Activated naive CD8-positive, alpha-beta T cell treated with anti-CD3 and anti-CD28 coated beads, Interleukin-2, amount 10 ng/mL, durations not matched to agents 7 days and 5 days (primary cell): ENCODE measurements around the gene SMG7. TPM values are rescaled to one million over a fixed set of nuclear protein-coding genes. Genes with fewer than 3 reads are reported as not detected.
A peak's percentile ranks its signal among the peaks of the same experiment; 100 is the strongest.

Source experiments
- ATAC-seq: fragments of 150-1000 bp; cut with Tn5 transposase; one replicate; pipeline ENCODE4 v1.10.0; 2021; ENCODE audit warnings: low read depth, moderate library complexity
- POLR2A ChIA-PET: fragments of 350-600 bp; sonication (Branson Sonifier 250); formaldehyde crosslinking; loops from one replicate; lab custom pipeline; 2021; ENCODE audit warnings: antibody characterized with exemption; lab: Charles Lee
- DNase-seq: peaks from one replicate; pipeline ENCODE4 v3.0.0; 2021
- H3K27ac Mint-ChIP-seq: one replicate; pipeline ENCODE4 v1.8.0; 2022; ENCODE audit warnings: mild to moderate bottlenecking, mixed read lengths
- H3K27me3 Mint-ChIP-seq: one replicate; pipeline ENCODE4 v1.8.0; 2022; ENCODE audit warnings: mild to moderate bottlenecking, moderate library complexity, mixed read lengths
- H3K36me3 Mint-ChIP-seq: one replicate; pipeline ENCODE4 v1.8.0; 2021; ENCODE audit warnings: mild to moderate bottlenecking, mixed read lengths
- H3K4me1 Mint-ChIP-seq: one replicate; pipeline ENCODE4 v1.8.0; 2021; ENCODE audit warnings: mixed read lengths
- H3K4me3 Mint-ChIP-seq: one replicate; pipeline ENCODE4 v1.8.0; 2022; ENCODE audit warnings: mild to moderate bottlenecking, moderate library complexity, mixed read lengths
- H3K9me3 Mint-ChIP-seq: one replicate; pipeline ENCODE4 v1.8.0; 2021; ENCODE audit warnings: mixed read lengths
- total RNA-seq, 2 experiments: library from RNA; stranded (reverse); gene quantifications; one replicate each; pipeline ENCODE4 v1.2.3, GENCODE V29; 2021

SMG7 gene
- total RNA-seq, 2 experiments from 2014 or later, result 73.6 to 76.0 TPM

- Mint-ChIP-seq H3K36me3 (peaks cover 4% of the 10 kb centered on the region), H3K27me3 (peaks cover 11% of the 10 kb centered on the region), H3K27ac (no peak overlapping the region), H3K4me1 (peaks cover 16% of the 10 kb centered on the region), H3K4me3 (peak overlapping the region; percentile 7), H3K9me3 (no peaks in the 10 kb centered on the region)
- ATAC-seq (no peak), DNase-seq (no peak)
- POLR2A ChIA-PET, result no interaction called here
Observed at GRCh38 chr1:183597656-183598347, 125.5 kb downstream of the SMG7 start.

GRCh38 chr1:183598386-183598785 is 126.1 kb downstream of the SMG7 start:
- no peak overlapping the region for H3K27ac Mint-ChIP-seq
- POLR2A ChIA-PET, result no interaction called here
- peak; percentile 63 for ATAC-seq
- H3K27me3 Mint-ChIP-seq, result peaks cover 11% of the 10 kb centered on the region
- peaks cover 4% of the 10 kb centered on the region for H3K36me3 Mint-ChIP-seq
- no peaks in the 10 kb centered on the region for H3K9me3 Mint-ChIP-seq
- peaks cover 16% of the 10 kb centered on the region for H3K4me1 Mint-ChIP-seq
- no peak for DNase-seq
- H3K4me3 Mint-ChIP-seq, result peak overlapping the region; percentile 7

- peaks cover 24% of the 10 kb centered on the region for H3K4me1 Mint-ChIP-seq
- DNase-seq (no peak), ATAC-seq (no peak)
- peaks cover 18% of the 10 kb centered on the region for H3K27me3 Mint-ChIP-seq
- H3K4me3 Mint-ChIP-seq, result no peak overlapping the region
- H3K9me3 Mint-ChIP-seq, result no peaks in the 10 kb centered on the region
- no peak overlapping the region for H3K27ac Mint-ChIP-seq
- POLR2A ChIA-PET, result no interaction called here
- peaks cover 4% of the 10 kb centered on the region for H3K36me3 Mint-ChIP-seq
Observed at GRCh38 chr1:183600136-183600535, 127.8 kb downstream of the SMG7 start.

- H3K27ac Mint-ChIP-seq, result no peak overlapping the region
- peaks cover 26% of the 10 kb centered on the region for H3K4me1 Mint-ChIP-seq
- POLR2A ChIA-PET, result no interaction called here
- H3K36me3 Mint-ChIP-seq, result peaks cover 4% of the 10 kb centered on the region
- no peak overlapping the region for H3K4me3 Mint-ChIP-seq
- DNase-seq (no peak), ATAC-seq (no peak)
- H3K9me3 Mint-ChIP-seq, result no peaks in the 10 kb centered on the region
- H3K27me3 Mint-ChIP-seq, result peaks cover 15% of the 10 kb centered on the region
Observed at GRCh38 chr1:183600634-183601033, 128.3 kb downstream of the SMG7 start.

GRCh38 chr1:183602510-183602909 is 130.2 kb downstream of the SMG7 start:
- ATAC-seq (no peak), DNase-seq (no peak)
- Mint-ChIP-seq H3K4me3 (no peak overlapping the region), H3K36me3 (peaks cover 4% of the 10 kb centered on the region), H3K27ac (no peak overlapping the region), H3K9me3 (no peaks in the 10 kb centered on the region), H3K27me3 (peaks cover 9% of the 10 kb centered on the region), H3K4me1 (peaks cover 19% of the 10 kb centered on the region)
- POLR2A ChIA-PET, result no interaction called here

Other genes starting within 250 kb of the SMG7 start
- not detected for gene NMNAT2, start 54.1 kb upstream of the SMG7 start, total RNA-seq
- 1 to 10 TPM; 7.5 to 8.0 TPM for gene NCF2, start 118.0 kb downstream of the SMG7 start, total RNA-seq
- gene ARPC5, start 163.3 kb downstream of the SMG7 start, total RNA-seq, result 100 to 1,000 TPM; 186 to 207 TPM
- gene APOBEC4, start 180.8 kb downstream of the SMG7 start, total RNA-seq, result not detected